Skeletal muscle tissue (tissue), 4 donors: Measurements from ENCODE around the gene GSTA3. TPM values are rescaled to one million over a fixed set of nuclear protein-coding genes. Genes with fewer than 3 reads are reported as not detected.
"Not testable (repeated sequence)": the region's sequence is repeated elsewhere in the genome, so short reads cannot be mapped to it uniquely, and the experiment has no call there.

Experiments
- H3K27ac ChIP-seq: one replicate; pipeline ENCODE4 v1.7.0; 2013; ENCODE audit warnings: mild to moderate bottlenecking, low read depth, low read length, inconsistent platforms
- H3K27me3 ChIP-seq, 3 donors: one replicate each; pipeline ENCODE4 v1.7.0; 2013; ENCODE audit warnings: low read length in 3 of 3; ENCODE audit not compliant: control insufficient read depth in 3 of 3, insufficient read depth in 3 of 3
- H3K36me3 ChIP-seq, 3 donors: one replicate each; pipeline ENCODE4 v1.7.0; 2013; ENCODE audit warnings: low read length in 3 of 3; ENCODE audit not compliant: control insufficient read depth in 3 of 3, insufficient read depth in 3 of 3
- H3K4me1 ChIP-seq, 3 donors: one replicate each; pipeline ENCODE4 v1.7.0; 2013; ENCODE audit warnings: low read length in 3 of 3, mild to moderate bottlenecking in 3 of 3; ENCODE audit not compliant: control insufficient read depth in 3 of 3, insufficient read depth in 3 of 3
- H3K4me3 ChIP-seq, 3 donors: one replicate each; pipeline ENCODE4 v1.7.0; 2013; ENCODE audit warnings: low read length in 3 of 3
- H3K9ac ChIP-seq, 3 donors: one replicate each; pipeline ENCODE4 v1.7.0; 2013; ENCODE audit warnings: low read length in 3 of 3, mild to moderate bottlenecking in 3 of 3, moderate library complexity in 2 of 3, low read depth in 1 of 3
- H3K9me3 ChIP-seq, 3 donors: one replicate each; pipeline ENCODE4 v1.7.0; 2013; ENCODE audit warnings: low read length in 3 of 3; ENCODE audit not compliant: control insufficient read depth in 3 of 3
- total RNA-seq: library from RNA; depleted of rRNA; stranded (reverse); fragments of >200 nt; gene quantifications from one replicate; pipeline ENCODE4 v1.2.3, GENCODE V29; 2014
- donor health status: Osteomylitis.

GSTA3 gene
- total RNA-seq, 1 donor from 2014 or later: not detected

DNA sequence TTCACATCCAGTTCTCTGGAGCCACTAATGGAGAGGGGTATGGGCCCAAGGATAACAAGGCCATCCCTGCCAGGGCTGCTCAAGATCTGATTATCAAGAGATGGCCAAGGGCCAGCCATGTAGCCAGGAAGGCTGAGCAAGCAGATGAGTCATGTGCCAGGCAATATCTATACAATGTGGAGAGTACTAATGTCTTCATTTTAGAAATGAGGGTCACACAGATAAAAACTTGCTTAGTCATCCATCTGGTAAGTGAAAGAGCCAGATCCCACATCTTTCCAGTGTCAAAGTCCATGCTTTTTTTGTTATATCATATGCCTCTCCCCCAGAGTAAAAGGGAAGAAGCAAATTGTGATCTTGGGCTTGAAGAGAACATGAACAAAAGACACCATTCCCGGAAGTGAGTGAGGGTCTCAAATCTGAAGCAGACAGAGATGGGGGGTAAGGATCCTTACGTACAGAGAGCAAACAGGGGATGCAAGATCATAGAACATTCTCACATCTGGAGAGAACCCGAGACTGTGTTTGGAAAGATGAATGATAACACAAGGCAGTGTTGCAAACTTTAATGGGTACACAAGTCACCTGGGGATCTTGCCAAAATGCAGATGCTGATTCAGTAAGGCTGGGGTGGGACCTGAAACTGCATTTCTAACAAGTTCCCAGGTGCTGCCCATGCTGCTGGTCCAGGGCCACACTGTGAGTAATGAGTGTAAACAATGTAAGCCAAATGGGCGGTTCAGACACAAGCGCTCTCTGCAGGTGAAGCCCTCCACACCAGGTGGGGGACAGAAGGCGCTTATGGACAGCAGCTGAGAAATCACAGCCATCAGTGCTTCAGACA is 20.0 kb upstream of the GSTA3 start:
- H3K27ac ChIP-seq: no peak overlapping the region
- no peaks in the 10 kb centered on the region for H3K36me3 ChIP-seq
- no peaks in the 10 kb centered on the region for H3K4me1 ChIP-seq
- H3K4me3 ChIP-seq: no peak overlapping the region
- no peak overlapping the region for H3K9ac ChIP-seq
- no peaks in the 10 kb centered on the region for H3K9me3 ChIP-seq
- H3K27me3 ChIP-seq: no peaks in the 10 kb centered on the region

DNA sequence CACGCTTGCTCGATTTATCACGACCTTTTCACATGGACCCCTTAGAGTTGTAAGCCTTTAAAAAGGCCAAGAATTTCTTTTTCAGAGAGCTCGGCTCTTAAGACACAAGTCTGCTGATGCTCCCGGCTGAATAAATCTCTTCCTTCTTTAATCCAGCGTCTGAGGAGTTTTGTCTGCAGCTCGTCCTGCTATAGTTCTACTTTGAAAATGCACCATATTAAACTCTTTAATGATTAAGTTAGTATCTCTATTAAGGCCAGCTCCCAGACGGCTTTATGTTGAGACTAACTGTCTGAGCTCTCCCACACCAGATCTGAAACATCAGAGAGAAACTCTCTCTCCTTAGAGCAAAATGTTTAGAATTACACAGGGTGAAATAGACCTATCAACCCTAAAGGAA is 18.0 kb upstream of the GSTA3 start:
- no peak overlapping the region for H3K9ac ChIP-seq
- no peaks in the 10 kb centered on the region for H3K4me1 ChIP-seq
- no peaks in the 10 kb centered on the region for H3K9me3 ChIP-seq
- H3K27me3 ChIP-seq: no peaks in the 10 kb centered on the region
- no peak overlapping the region for H3K27ac ChIP-seq
- H3K36me3 ChIP-seq: no peaks in the 10 kb centered on the region
- no peak overlapping the region for H3K4me3 ChIP-seq

DNA sequence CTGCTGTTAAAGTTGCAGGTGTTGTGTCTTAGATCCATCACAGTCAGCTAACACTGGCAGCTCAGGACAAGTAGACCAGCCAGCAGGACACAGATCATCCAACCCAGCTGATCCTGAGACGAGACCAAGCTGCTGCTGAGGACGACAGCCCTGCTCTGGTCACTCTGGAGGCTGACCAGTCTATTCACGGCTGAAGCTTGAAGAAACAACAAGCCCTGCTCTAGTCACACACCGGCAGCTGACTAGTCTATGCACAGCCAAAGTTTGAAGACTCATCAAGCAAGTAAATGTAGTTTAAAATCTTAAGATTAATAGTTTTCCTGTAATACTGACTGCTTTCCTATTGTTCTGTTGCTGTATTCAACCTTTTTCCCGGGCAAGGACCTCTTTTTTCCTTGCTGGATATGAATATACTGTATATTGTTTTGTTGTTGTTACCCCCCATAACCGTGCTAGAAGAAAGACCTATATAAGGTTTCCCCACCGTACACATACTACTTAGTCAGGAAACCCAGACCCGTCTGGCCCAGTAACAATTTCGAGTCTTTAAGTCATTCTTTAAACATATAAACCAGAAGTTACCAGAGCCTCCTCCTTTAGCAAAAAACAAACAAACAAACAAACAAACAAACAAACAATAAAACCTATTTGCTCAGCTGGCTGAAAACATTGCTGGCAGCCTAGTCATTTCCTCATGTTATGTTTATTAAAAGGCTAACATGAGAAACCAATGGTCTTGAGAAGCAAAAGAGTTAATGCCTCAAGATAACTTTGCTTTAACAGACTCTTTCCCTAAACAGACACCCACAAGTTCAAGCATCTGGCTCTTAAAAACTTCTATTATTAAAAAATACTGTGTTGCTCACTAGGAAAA is 16.7 kb upstream of the GSTA3 start:
- Histone ChIP-seq H3K9me3 (no peaks in the 10 kb centered on the region), H3K27me3 (no peaks in the 10 kb centered on the region), H3K36me3 (no peaks in the 10 kb centered on the region), H3K9ac (no peak overlapping the region), H3K4me3 (no peak overlapping the region), H3K4me1 (no peaks in the 10 kb centered on the region), H3K27ac (no peak overlapping the region)

DNA sequence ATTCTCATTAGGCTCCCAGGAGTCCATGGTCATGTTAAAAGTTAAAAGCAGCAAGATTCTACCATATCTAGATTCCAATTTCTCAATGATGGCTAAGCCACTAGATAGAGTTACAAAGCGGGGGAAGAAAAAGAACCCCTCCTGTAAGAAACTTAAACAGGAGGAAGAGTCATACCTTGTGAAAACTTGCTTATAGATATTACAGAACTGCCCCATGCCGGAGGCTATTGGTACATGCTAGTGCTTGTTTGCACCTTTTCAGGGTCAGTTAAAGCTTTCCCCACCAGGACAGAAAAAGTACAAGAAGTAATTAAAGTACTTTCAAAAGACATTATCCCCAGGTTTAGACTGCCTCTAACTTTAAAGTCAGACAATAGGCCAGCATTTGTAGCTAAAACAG is 15.5 kb upstream of the GSTA3 start:
- H3K9me3 ChIP-seq: no peaks in the 10 kb centered on the region
- H3K9ac ChIP-seq: no peak overlapping the region
- no peak overlapping the region for H3K4me3 ChIP-seq
- no peak overlapping the region for H3K27ac ChIP-seq
- no peaks in the 10 kb centered on the region for H3K27me3 ChIP-seq
- no peaks in the 10 kb centered on the region for H3K36me3 ChIP-seq
- H3K4me1 ChIP-seq: no peaks in the 10 kb centered on the region

DNA sequence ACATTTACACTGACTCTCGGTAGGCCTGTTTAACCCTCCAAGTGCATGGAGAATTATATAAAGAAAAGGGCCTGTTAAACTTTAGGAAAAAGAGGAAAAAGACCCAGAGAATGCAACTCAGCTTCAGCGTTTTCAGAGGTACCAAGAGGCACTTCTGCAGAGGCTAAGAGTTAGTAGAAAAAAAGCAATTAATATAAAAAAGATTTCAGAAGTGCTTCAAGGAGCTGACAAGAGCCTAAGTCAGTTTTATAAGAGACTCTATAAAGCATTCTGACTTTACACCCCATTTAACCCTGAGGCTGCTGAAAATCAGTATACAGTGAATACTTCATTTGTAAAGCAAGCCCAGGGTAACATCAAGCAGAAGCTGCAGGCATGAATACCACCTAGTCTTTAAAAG is 14.2 kb upstream of the GSTA3 start:
- H3K36me3 ChIP-seq, H3K9ac ChIP-seq, H3K27ac ChIP-seq, H3K27me3 ChIP-seq, H3K4me3 ChIP-seq, H3K9me3 ChIP-seq, H3K4me1 ChIP-seq: not testable (repeated sequence)

DNA sequence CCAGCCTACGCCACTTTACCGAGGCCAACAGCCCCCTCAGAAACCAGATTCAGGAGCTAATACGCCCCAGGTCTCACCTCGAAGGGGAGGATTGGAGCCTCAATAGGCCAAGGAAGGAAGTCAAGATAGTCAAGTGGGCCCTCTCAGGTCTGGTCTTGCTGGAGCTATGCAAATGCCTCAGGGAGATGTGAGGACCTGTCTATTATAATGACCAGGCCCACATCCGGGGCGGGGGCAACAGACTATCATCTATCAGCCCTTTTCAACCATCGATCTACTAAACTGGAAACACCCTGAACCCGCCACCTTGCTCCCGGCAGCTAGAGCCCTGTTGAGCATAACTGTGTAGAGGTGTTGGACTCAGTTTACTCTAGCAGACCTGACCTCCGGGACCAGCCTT is 12.7 kb upstream of the GSTA3 start:
- Histone ChIP-seq H3K27me3 (no peaks in the 10 kb centered on the region), H3K9me3 (no peaks in the 10 kb centered on the region), H3K36me3 (no peaks in the 10 kb centered on the region), H3K4me1 (no peaks in the 10 kb centered on the region), H3K9ac (no peak overlapping the region), H3K27ac (no peak overlapping the region), H3K4me3 (no peak overlapping the region)

DNA sequence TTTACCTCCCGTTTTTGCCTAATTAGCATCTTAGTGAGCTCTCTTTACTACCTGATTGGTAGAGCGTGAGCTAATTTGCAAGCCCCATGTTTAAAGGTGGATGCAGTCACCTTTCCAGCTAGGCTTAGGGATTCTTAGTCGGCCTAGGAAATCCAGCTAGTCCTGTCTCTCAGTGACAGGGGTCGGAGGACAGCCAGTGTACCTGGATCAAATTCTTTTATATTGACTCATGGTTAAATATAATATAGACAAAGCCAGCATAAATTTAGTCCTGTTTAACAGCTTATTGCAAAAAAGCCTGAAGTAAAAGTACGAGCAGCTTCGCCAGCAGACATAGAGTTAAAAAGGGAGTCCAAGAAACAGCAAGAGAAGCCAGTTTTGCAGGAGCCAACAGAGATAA is 12.2 kb upstream of the GSTA3 start:
- H3K4me1 ChIP-seq: no peaks in the 10 kb centered on the region
- no peak overlapping the region for H3K4me3 ChIP-seq
- no peaks in the 10 kb centered on the region for H3K9me3 ChIP-seq
- no peaks in the 10 kb centered on the region for H3K27me3 ChIP-seq
- no peak overlapping the region for H3K9ac ChIP-seq
- H3K36me3 ChIP-seq: no peaks in the 10 kb centered on the region
- no peak overlapping the region for H3K27ac ChIP-seq

DNA sequence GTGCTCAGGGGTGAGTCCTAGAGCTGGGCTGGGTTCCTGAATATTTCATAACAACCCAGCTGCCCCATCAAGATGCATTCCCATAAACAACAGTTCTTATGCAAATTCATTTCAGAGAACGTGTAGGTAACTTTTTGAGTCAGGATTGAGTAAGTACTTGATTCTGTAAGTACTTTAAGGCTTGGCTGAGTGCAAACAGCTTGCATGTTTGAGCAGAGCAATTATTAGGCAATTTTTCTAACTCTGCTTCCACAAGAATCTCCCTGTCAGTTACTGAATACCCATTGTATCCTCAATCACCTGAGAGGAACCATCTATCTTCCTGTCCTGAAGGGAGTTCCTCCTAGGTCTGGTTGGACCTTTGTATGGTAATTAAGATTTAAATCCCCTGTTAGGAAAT is 10.0 kb upstream of the GSTA3 start:
- H3K36me3 ChIP-seq, H3K4me1 ChIP-seq, H3K27ac ChIP-seq, H3K9ac ChIP-seq, H3K4me3 ChIP-seq, H3K27me3 ChIP-seq, H3K9me3 ChIP-seq: not testable (repeated sequence)

DNA sequence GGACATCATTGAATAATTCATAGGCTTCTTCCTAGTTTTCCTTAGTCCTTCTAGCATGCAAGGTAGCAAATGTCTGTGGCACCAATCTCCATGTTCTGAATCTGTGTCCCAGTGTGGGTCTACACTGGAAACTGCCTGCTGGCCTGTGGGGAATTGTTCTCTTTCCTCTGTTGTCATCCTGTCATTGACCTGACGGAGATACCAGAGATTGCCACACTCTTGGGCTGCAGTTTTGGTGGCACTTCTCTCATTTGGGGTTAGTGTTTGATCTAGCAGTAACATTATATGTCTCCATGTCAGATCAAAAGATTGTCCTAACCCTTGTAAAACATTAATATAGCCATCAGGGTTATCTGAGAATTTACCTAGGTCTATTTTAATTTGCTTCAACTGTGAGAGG is 9.3 kb upstream of the GSTA3 start:
- not testable (repeated sequence) for H3K36me3 ChIP-seq, H3K9me3 ChIP-seq, H3K4me3 ChIP-seq, H3K4me1 ChIP-seq, H3K27ac ChIP-seq, H3K9ac ChIP-seq, H3K27me3 ChIP-seq

DNA sequence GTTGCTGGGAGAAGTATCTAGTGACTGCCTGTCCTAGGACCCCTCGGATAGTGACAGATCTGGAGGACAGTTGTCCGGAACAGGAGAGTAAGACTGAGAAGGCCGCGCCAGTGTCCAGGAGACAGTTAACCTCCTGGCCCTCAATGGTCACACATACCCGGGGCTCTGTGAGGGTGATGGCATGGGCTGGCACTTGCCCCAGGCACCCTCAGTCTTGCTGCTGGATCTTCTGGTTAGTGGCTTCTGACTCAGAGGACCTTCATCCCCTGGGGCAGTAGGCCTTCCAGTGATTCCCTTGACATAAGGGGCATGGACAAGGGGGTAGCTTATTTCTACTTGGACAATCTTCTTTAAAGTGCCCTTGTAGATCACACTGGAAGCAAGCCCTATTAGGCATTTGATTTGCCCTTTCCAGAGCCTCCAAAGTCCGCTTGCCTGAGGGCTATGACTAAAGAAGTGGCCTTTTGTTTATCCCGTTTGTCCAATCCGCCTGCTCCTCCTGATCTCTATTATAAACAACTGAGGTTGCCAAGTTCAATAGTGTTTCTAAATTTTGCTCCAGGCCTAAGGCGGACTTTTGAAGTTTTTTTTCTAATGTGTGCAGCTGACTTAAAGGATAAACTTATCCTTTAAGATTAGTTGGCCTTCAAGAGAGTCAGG is 8.7 kb upstream of the GSTA3 start:
- H3K27ac ChIP-seq, H3K9ac ChIP-seq, H3K4me3 ChIP-seq: not testable (repeated sequence)

More for the DNA sequence above, 8.7 kb upstream of the GSTA3 start:
- H3K4me1 ChIP-seq, H3K36me3 ChIP-seq, H3K9me3 ChIP-seq, H3K27me3 ChIP-seq: not testable (repeated sequence)
